ENCODE measurements around the gene MAGI1.

DNA sequence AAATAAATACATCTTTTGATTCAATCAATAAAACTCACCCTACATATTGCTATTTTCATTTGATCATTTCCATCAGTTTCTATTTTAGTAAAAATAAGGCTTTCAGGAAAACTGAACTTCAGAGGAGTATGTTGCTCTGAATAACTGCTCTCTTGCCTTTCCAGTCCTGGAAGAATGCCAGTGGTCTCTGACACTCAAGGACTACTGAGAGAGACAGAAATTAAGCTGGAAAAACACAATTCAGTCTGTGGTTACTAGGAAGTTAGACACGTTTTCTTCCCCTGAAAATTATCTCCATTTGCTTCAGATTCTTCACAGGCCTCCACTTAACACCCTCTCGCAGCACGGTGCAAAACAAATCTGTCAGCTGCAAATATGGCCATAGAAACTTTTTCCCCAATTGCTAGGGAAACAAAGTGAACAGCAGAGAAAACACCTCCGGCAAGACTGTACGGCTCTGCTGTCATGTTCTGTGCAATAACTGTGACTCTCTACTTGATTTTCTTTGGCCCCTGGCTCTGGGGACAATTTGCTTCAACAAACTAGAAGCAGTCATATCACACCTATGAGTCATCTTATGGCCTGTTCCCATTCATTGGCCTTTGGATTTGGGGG, 353.0 kb downstream of the MAGI1 start:
- TF ChIP-seq, protein P1, sequence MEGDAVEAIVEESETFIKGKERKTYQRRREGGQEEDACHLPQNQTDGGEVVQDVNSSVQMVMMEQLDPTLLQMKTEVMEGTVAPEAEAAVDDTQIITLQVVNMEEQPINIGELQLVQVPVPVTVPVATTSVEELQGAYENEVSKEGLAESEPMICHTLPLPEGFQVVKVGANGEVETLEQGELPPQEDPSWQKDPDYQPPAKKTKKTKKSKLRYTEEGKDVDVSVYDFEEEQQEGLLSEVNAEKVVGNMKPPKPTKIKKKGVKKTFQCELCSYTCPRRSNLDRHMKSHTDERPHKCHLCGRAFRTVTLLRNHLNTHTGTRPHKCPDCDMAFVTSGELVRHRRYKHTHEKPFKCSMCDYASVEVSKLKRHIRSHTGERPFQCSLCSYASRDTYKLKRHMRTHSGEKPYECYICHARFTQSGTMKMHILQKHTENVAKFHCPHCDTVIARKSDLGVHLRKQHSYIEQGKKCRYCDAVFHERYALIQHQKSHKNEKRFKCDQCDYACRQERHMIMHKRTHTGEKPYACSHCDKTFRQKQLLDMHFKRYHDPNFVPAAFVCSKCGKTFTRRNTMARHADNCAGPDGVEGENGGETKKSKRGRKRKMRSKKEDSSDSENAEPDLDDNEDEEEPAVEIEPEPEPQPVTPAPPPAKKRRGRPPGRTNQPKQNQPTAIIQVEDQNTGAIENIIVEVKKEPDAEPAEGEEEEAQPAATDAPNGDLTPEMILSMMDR (IDR thresholded peaks at IDR 0.05) = no peak
- no peak for TF ChIP-seq EZH2 (IDR thresholded peaks at IDR 0.05; ENCODE audit: borderline replicate concordance, insufficient read depth, low read depth, low read length, poor library complexity, severe bottlenecking)
